CD4-positive, alpha-beta T cell treated with Interleukin-15 for 4 hours (primary cell): Measurements from ENCODE around the gene CWF19L1.

Experiments
- DNase-seq: peaks from one replicate; pipeline ENCODE4 v3.0.0-alpha.2; 2020; ENCODE audit warnings: low spot score

CWF19L1 gene

GRCh38 chr10:100182908-100183307 lies 84.5 kb downstream of the CWF19L1 start:
- DNase-seq, result no peak
